ENCODE measurements around the gene OTULIN. TPM values are rescaled to one million over a fixed set of nuclear protein-coding genes. Genes with fewer than 3 reads are reported as not detected.

OTULIN gene
- total and polyA plus RNA-seq, 2 of the 4 experiments (the other 2 are of a cell fraction), result 6.9 to 19.5 TPM

DNA sequence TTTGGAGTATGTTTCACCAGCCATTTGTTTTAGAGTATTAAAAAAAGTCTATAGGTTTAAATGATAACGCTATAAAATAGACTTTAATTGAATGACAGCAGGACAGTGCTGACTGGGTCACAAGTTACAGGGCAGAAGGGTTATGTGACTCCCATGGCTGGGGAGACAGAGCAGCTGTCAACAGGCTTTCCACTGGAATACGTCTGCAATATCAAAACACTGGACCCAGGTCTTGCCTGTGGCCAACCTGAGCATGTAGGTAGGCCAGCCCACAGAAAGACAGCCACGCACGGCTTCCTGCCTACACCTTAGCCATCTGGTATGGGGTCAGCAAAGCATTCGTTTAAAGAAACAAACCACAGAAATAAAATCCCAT, 80.7 kb downstream of the OTULIN start:
- H2AK5ac ChIP-seq (ENCODE audit: low read depth, low read length), result no peak overlapping the region
- no peak overlapping the region for H4K8ac ChIP-seq (ENCODE audit: low read depth in 2 of 2, low read length in 2 of 2)
- ATAC-seq (ENCODE audit: low read depth) (no peak), DNase-seq (no peak)
- H2BK5ac ChIP-seq (ENCODE audit: low read depth, low read length, poor library complexity, severe bottlenecking), result no peak overlapping the region
- intact Hi-C loops (cut with micrococcal nuclease) (no loop called here), dilution Hi-C loops (cut with HindIII; ENCODE audit: low sequenced_read_pairs, unreplicated experiment) (no loop called here), in situ Hi-C loops (cut with MboI; ENCODE audit: low sequenced_read_pairs) (no loop called here)
- 100% methylated on average over 1 of the region's 5 CpGs; no CpG with 5 or more reads in 1 of the 2 experiments for WGBS, 2 experiments (ENCODE audit: extremely low coverage in 2 of 2, insufficient read length in 1 of 2)
- no peak overlapping the region for H2AK9ac ChIP-seq (replicated peaks; ENCODE audit: low read depth, low read length, poor library complexity)
- H3K9me3 ChIP-seq (ENCODE audit: control insufficient read depth, insufficient read depth, low read length), result no peaks in the 10 kb centered on the region
- H2BK120ac ChIP-seq (ENCODE audit: low read depth, low read length), result no peak overlapping the region
- H3K23ac ChIP-seq (ENCODE audit: low read depth, low read length), result no peak overlapping the region
- 0 out of 2 replicates have a peak, but pooled peaks cover 2% of the 10 kb centered on the region for H3K4me1 ChIP-seq (ENCODE audit: control insufficient read depth, insufficient read depth, low read length)
- peaks cover 4% of the 10 kb centered on the region; the same call in 1 of the 2 replicates for H4K20me1 ChIP-seq (ENCODE audit: insufficient read depth, low read length)
- H3K27ac ChIP-seq (ENCODE audit: insufficient read depth, low read length), result no peak overlapping the region
- H3K4me2 ChIP-seq (ENCODE audit: low read depth, low read length), result no peak overlapping the region
- peaks cover 9% of the 10 kb centered on the region for H3K9me1 ChIP-seq (ENCODE audit: insufficient read depth, low read length)
- TF ChIP-seq RAD21 (IDR thresholded peaks at IDR 0.05; ENCODE audit: low read length) (no peak), CHD1 (IDR thresholded peaks at IDR 0.05; ENCODE audit: low read depth, low read length) (no peak), FOS (IDR thresholded peaks at IDR 0.05; ENCODE audit: low read depth, low read length) (no peak), RCOR1 (IDR thresholded peaks at IDR 0.05; ENCODE audit: insufficient replicate concordance, low read length) (no peak), NFE2L2 (IDR thresholded peaks at IDR 0.05; ENCODE audit: low read depth, low read length) (no peak), MAFK (IDR thresholded peaks at IDR 0.05; ENCODE audit: low read depth, low read length) (no peak), MXI1 (IDR thresholded peaks at IDR 0.05; ENCODE audit: borderline replicate concordance, low read depth, low read length) (no peak), CEBPB (IDR thresholded peaks at IDR 0.05; ENCODE audit: low read depth, low read length) (no peak), MAZ (IDR thresholded peaks at IDR 0.05; ENCODE audit: borderline replicate concordance, low read depth, low read length) (no peak), BHLHE40 (IDR thresholded peaks at IDR 0.05; ENCODE audit: low read depth, low read length) (no peak), RFX5 (IDR thresholded peaks at IDR 0.05; ENCODE audit: low read depth, low read length) (no peak), POLR2A (IDR thresholded peaks at IDR 0.05; ENCODE audit: low read depth, low read length) (no peak), SMC3 (IDR thresholded peaks at IDR 0.05; ENCODE audit: low read depth, low read length) (no peak)
- TF ChIP-seq, protein P1, sequence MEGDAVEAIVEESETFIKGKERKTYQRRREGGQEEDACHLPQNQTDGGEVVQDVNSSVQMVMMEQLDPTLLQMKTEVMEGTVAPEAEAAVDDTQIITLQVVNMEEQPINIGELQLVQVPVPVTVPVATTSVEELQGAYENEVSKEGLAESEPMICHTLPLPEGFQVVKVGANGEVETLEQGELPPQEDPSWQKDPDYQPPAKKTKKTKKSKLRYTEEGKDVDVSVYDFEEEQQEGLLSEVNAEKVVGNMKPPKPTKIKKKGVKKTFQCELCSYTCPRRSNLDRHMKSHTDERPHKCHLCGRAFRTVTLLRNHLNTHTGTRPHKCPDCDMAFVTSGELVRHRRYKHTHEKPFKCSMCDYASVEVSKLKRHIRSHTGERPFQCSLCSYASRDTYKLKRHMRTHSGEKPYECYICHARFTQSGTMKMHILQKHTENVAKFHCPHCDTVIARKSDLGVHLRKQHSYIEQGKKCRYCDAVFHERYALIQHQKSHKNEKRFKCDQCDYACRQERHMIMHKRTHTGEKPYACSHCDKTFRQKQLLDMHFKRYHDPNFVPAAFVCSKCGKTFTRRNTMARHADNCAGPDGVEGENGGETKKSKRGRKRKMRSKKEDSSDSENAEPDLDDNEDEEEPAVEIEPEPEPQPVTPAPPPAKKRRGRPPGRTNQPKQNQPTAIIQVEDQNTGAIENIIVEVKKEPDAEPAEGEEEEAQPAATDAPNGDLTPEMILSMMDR (conservative IDR thresholded peaks at IDR 0.05; ENCODE audit: low read depth, low read length), result no peak
- TF ChIP-seq, protein P2, sequence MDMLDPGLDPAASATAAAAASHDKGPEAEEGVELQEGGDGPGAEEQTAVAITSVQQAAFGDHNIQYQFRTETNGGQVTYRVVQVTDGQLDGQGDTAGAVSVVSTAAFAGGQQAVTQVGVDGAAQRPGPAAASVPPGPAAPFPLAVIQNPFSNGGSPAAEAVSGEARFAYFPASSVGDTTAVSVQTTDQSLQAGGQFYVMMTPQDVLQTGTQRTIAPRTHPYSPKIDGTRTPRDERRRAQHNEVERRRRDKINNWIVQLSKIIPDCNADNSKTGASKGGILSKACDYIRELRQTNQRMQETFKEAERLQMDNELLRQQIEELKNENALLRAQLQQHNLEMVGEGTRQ (IDR thresholded peaks at IDR 0.05; ENCODE audit: low read depth, low read length), result no peak
- TF ChIP-seq, protein P3, sequence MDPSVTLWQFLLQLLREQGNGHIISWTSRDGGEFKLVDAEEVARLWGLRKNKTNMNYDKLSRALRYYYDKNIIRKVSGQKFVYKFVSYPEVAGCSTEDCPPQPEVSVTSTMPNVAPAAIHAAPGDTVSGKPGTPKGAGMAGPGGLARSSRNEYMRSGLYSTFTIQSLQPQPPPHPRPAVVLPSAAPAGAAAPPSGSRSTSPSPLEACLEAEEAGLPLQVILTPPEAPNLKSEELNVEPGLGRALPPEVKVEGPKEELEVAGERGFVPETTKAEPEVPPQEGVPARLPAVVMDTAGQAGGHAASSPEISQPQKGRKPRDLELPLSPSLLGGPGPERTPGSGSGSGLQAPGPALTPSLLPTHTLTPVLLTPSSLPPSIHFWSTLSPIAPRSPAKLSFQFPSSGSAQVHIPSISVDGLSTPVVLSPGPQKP (IDR thresholded peaks at IDR 0.05; ENCODE audit: borderline replicate concordance, low read depth, low read length), result no peak
- CTCF ChIA-PET, result no interaction called here
- POLR2A ChIA-PET (ENCODE audit: unreplicated experiment), result no interaction called here
- no peak overlapping the region for H2AFZ ChIP-seq (replicated peaks; ENCODE audit: low read length, poor library complexity)
- no peak overlapping the region for H2BK20ac ChIP-seq (ENCODE audit: low read depth, low read length)
- no peak overlapping the region for H3K4ac ChIP-seq (ENCODE audit: low read depth, low read length)
- no peaks in the 10 kb centered on the region for H3K27me3 ChIP-seq (ENCODE audit: control insufficient read depth, insufficient read depth, low read length)
- H3K4me3 ChIP-seq (ENCODE audit: insufficient read depth, low read depth, low read length), result no peak overlapping the region
- no peak overlapping the region for H2BK15ac ChIP-seq (ENCODE audit: low read depth, low read length)
- H3K18ac ChIP-seq (ENCODE audit: low read depth, low read length), result no peak overlapping the region
- H3K9ac ChIP-seq (ENCODE audit: low read depth, low read length), result no peak overlapping the region
- H4K91ac ChIP-seq (ENCODE audit: insufficient read depth, low read depth, low read length), result no peak overlapping the region
- no peak overlapping the region for H4K5ac ChIP-seq (ENCODE audit: low read depth, low read length)
- H3K36me3 ChIP-seq (ENCODE audit: control insufficient read depth, insufficient read depth, low read length), result peaks cover 2% of the 10 kb centered on the region
- no peak overlapping the region for H3K14ac ChIP-seq (replicated peaks; ENCODE audit: low read depth, low read length)
- H3K56ac ChIP-seq (ENCODE audit: extremely low read depth, insufficient read depth, low read length), result no peak overlapping the region
- no peaks in the 10 kb centered on the region for H3K79me1 ChIP-seq (ENCODE audit: low read depth in 1 of 2, low read length in 2 of 2)
- BruUV-seq (replicated peaks), result no TSS peak

All from IMR-90 (cell line).